ENCODE measurements around the gene MUC2. TPM values are rescaled to one million over a fixed set of nuclear protein-coding genes. Genes with fewer than 3 reads are reported as not detected.

MUC2 gene
- total RNA-seq, 1 experiment from 2014 or later, result 0.26 TPM

GRCh38 chr11:1038361-1038760 lies 36.3 kb upstream of the MUC2 start:
- no peak for TF ChIP-seq EZH2 (IDR thresholded peaks at IDR 0.05; ENCODE audit: low read length, unreplicated experiment)
- no peak for TF ChIP-seq CTCF (conservative IDR thresholded peaks at IDR 0.05; ENCODE audit: low read depth, low read length)
- no peak for TF ChIP-seq EZH2phosphoT487 (IDR thresholded peaks at IDR 0.05; ENCODE audit: borderline replicate concordance, low read length)
- Histone ChIP-seq H3K4me3 (ENCODE audit: low read length) (no peak overlapping the region), H3K27ac (ENCODE audit: low read length) (no peak overlapping the region), H3F3A (ENCODE audit: low read length, unreplicated experiment) (no peaks in the 10 kb centered on the region), H4K20me1 (ENCODE audit: low read length) (no peaks in the 10 kb centered on the region), H3K9ac (ENCODE audit: low read length) (no peak overlapping the region), H3K27me3 (ENCODE audit: low read length) (no peaks in the 10 kb centered on the region), H3K4me1 (ENCODE audit: insufficient read depth, low read length) (peaks cover 26% of the 10 kb centered on the region), H3K36me3 (ENCODE audit: low read depth, low read length) (no peaks in the 10 kb centered on the region), H3K4me2 (ENCODE audit: low read length) (no peak overlapping the region), H2AFZ (ENCODE audit: low read length) (no peak overlapping the region), H3K79me2 (ENCODE audit: low read length) (no peaks in the 10 kb centered on the region), H3K9me2 (replicated peaks; ENCODE audit: low read length) (no peaks in the 10 kb centered on the region), H3K9me3 (ENCODE audit: low read length) (no peaks in the 10 kb centered on the region)
- CTCF ChIA-PET, result no interaction called here
- POLR2A ChIA-PET (ENCODE audit: unreplicated experiment), result no interaction called here
- ATAC-seq (no peak), DNase-seq (no peak)
- intact Hi-C loops (cut with micrococcal nuclease), result no loop called here
- no TSS peak for BruUV-seq (replicated peaks)

- Histone ChIP-seq H3K4me3 (ENCODE audit: low read length) (no peak overlapping the region), H3K9ac (ENCODE audit: low read length) (0 out of 2 replicates have a peak overlapping the region, but pooled peaks have one; percentile 63), H3K36me3 (ENCODE audit: low read depth, low read length) (no peaks in the 10 kb centered on the region), H2AFZ (ENCODE audit: low read length) (no peak overlapping the region), H4K20me1 (ENCODE audit: low read length) (no peaks in the 10 kb centered on the region), H3K9me3 (ENCODE audit: low read length) (no peaks in the 10 kb centered on the region), H3K9me2 (replicated peaks; ENCODE audit: low read length) (no peaks in the 10 kb centered on the region), H3K79me2 (ENCODE audit: low read length) (no peaks in the 10 kb centered on the region), H3K4me1 (ENCODE audit: insufficient read depth, low read length) (peaks cover 26% of the 10 kb centered on the region), H3K4me2 (ENCODE audit: low read length) (no peak overlapping the region), H3K27ac (ENCODE audit: low read length) (peak overlapping the region; percentile 73), H3K27me3 (ENCODE audit: low read length) (no peaks in the 10 kb centered on the region), H3F3A (ENCODE audit: low read length, unreplicated experiment) (no peaks in the 10 kb centered on the region)
- POLR2A ChIA-PET (ENCODE audit: unreplicated experiment), result no interaction called here
- TF ChIP-seq CTCF (conservative IDR thresholded peaks at IDR 0.05; ENCODE audit: low read depth, low read length) (no peak), EZH2phosphoT487 (IDR thresholded peaks at IDR 0.05; ENCODE audit: borderline replicate concordance, low read length) (no peak), EZH2 (IDR thresholded peaks at IDR 0.05; ENCODE audit: low read length, unreplicated experiment) (no peak)
- intact Hi-C loops (cut with micrococcal nuclease), result no loop called here
- ATAC-seq (no peak), DNase-seq (no peak)
- CTCF ChIA-PET, result no interaction called here
- BruUV-seq (replicated peaks), result no TSS peak
Measured at GRCh38 chr11:1038921-1039320, 35.8 kb upstream of the MUC2 start.

GRCh38 chr11:1039481-1040427 lies 34.9 kb upstream of the MUC2 start:
- no peaks in the 10 kb centered on the region for H3K36me3 ChIP-seq (ENCODE audit: low read depth, low read length)
- H3K9ac ChIP-seq (ENCODE audit: low read length), result peak overlapping the region; percentile 63
- H3K9me2 ChIP-seq (replicated peaks; ENCODE audit: low read length), result no peaks in the 10 kb centered on the region
- CTCF ChIA-PET, result interaction anchor here (0.7 kb wide), 1 partner anchor 85 kb away, joined by 5 read pairs; no protein-coding TSS in a partner anchor
- no peak for TF ChIP-seq EZH2 (IDR thresholded peaks at IDR 0.05; ENCODE audit: low read length, unreplicated experiment)
- no peak for TF ChIP-seq EZH2phosphoT487 (IDR thresholded peaks at IDR 0.05; ENCODE audit: borderline replicate concordance, low read length)
- TF ChIP-seq CTCF (conservative IDR thresholded peaks at IDR 0.05; ENCODE audit: low read depth, low read length), result no peak
- no peaks in the 10 kb centered on the region for H3F3A ChIP-seq (ENCODE audit: low read length, unreplicated experiment)
- no peak overlapping the region for H3K4me3 ChIP-seq (ENCODE audit: low read length)
- peak overlapping the region; percentile 33 for H3K4me2 ChIP-seq (ENCODE audit: low read length)
- H2AFZ ChIP-seq (ENCODE audit: low read length), result 0 out of 2 replicates have a peak overlapping the region, but pooled peaks have one; percentile 26
- POLR2A ChIA-PET (ENCODE audit: unreplicated experiment), result interaction anchor here (0.5 kb wide), 1 partner anchor 15 kb away, joined by 4 read pairs; no protein-coding TSS in a partner anchor
- no peaks in the 10 kb centered on the region for H4K20me1 ChIP-seq (ENCODE audit: low read length)
- H3K27ac ChIP-seq (ENCODE audit: low read length), result peak overlapping the region; percentile 73
- H3K79me2 ChIP-seq (ENCODE audit: low read length), result no peaks in the 10 kb centered on the region
- BruUV-seq (replicated peaks), result TSS peak; percentile 22
- H3K9me3 ChIP-seq (ENCODE audit: low read length), result no peaks in the 10 kb centered on the region
- intact Hi-C loops (cut with micrococcal nuclease), result no loop called here
- ATAC-seq (peak; percentile 70), DNase-seq (peak; percentile 72)
- H3K4me1 ChIP-seq (ENCODE audit: insufficient read depth, low read length), result peaks cover 26% of the 10 kb centered on the region
- H3K27me3 ChIP-seq (ENCODE audit: low read length), result no peaks in the 10 kb centered on the region

Measured in PC-3 (cell line).